GM18498 (cell line): Measurements from ENCODE around the gene FTCD.
"Not testable (repeated sequence)": the region's sequence is repeated elsewhere in the genome, so short reads cannot be mapped to it uniquely, and the experiment has no call there.

ENCODE experiments used
- ATAC-seq: cut with Tn5 transposase; IDR thresholded peaks from one replicate; pipeline ENCODE4 v1.9.1; 2021; ENCODE audit warnings: mild to moderate bottlenecking, moderate library complexity; ENCODE audit not compliant: unreplicated experiment

FTCD gene

DNA sequence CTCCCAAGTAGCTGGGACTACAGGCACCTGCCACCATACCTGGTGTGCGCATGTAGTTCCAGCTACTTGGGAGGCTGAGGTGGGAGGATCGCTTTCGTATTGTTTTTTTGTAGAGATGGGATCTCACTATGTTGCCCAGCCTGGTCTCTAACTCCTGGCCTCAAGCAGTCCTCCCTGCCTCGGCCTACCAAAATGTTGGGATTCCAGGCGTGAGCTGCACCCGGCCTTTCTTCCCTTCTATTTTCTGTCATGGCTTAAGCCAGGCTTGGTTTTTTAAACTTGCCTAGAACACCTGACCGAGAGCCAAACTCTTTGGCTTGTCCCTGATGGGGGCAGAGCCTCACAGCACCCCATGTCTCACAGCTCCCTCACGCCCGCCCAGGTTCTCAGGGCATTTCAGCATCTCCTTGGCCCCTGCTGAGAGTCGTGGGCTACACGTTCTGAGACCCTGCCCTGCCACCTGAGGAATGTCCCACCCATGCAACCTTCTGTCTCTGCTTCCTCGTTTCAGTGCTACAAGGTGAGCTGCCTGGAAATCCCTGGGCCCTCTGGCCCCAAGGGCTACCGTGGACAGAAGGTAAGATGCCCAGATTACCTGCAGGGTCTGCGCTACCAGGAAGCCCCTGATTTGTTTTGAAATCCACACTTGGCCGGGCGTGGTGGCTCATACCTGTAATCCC lies 41.7 kb downstream of the FTCD start:
- no peak for ATAC-seq

DNA sequence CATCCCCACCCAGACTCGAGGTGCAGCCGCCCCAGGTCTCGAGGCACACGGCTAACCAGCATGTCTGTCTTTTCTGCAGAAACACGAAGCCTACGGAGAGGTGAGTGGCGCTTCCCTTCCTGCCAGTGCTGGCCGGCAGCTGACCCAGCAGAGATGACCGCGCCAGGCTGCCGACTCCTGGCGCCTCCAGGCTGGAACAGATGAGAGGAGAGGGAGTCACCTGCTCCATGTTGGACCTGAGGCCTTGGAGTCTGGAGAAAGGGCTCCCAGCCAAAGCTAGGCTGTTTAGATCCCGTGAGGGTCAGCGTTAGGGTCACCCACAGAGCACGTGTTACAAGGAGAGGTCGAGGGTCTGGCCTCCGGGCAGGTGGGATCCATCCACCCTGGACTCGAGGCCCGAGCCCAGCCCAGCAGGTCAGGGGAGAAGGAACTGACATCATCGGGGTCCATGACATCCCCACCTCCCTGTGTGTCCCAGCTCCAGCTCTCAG lies 42.6 kb downstream of the FTCD start:
- ATAC-seq = no peak

DNA sequence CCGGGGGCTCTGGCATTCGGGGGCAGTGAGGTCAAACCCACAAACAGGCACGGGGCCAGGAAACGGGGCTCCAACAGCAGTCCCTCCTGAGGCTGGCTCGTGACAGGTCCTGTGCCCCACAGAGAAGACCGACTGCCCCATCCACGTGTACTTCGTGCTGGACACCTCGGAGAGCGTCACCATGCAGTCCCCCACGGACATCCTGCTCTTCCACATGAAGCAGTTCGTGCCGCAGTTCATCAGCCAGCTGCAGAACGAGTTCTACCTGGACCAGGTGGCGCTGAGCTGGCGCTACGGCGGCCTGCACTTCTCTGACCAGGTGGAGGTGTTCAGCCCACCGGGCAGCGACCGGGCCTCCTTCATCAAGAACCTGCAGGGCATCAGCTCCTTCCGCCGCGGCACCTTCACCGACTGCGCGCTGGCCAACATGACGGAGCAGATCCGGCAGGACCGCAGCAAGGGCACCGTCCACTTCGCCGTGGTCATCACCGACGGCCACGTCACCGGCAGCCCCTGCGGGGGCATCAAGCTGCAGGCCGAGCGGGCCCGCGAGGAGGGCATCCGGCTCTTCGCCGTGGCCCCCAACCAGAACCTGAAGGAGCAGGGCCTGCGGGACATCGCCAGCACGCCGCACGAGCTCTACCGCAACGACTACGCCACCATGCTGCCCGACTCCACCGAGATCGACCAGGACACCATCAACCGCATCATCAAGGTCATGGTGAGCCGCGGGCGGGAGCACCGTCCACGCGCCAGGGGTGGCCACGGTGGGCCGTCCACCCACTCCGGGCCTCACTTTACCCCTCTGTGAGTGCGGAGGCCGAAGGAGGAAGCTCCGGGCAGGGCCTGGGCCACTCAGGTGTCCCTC lies 43.3 kb downstream of the FTCD start:
- ATAC-seq = no peak

DNA sequence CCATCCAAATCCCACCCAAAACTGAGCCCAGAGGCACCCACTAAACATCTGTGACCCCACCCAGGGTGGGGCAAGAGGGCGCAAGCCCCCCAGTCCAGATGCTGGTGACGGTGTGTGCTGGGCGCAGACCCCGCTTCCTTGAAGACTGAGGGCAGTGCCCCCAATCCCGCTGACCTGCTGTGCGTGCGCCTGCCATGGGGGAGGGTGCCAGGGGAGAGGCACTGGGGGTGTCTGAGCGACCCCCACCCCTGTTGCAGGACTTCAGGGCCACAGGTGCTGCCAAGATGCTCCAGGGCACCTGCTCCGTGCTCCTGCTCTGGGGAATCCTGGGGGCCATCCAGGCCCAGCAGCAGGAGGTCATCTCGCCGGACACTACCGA lies 44.2 kb downstream of the FTCD start:
- ATAC-seq = no peak

DNA sequence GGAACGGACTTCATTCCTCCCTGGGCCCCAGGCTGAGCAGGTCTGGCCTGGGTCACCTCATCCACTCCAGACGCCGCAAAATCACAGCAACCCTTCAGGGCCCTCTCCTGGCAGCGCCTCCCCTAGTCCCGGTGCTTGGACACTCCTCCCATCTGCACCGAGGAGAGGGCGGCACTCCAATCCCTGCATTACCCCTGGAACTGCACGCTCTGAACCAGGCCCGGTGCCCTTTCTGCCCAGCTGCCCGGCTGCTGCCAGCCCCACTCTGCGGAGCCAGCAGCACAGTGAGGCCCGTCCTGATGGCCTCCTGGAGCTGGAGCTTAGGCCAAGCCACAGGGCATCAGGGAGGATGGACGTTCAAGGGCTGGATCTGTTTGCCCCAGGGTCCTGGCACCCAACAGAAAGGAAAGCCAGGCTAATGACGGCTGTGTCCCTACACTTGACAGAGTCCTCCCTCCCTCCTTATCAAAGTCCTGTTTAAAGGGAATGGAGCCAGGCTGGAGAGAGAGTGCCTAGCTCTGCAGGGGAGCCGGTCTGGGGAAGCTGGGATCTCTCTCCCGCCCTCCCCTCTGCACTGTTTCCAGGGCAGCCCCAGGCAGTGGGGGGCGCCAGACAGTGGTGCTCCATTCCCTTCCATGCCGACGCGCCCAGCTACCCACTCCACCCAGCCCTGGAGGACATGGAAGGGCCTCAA lies 44.7 kb downstream of the FTCD start:
- ATAC-seq = no peak

DNA sequence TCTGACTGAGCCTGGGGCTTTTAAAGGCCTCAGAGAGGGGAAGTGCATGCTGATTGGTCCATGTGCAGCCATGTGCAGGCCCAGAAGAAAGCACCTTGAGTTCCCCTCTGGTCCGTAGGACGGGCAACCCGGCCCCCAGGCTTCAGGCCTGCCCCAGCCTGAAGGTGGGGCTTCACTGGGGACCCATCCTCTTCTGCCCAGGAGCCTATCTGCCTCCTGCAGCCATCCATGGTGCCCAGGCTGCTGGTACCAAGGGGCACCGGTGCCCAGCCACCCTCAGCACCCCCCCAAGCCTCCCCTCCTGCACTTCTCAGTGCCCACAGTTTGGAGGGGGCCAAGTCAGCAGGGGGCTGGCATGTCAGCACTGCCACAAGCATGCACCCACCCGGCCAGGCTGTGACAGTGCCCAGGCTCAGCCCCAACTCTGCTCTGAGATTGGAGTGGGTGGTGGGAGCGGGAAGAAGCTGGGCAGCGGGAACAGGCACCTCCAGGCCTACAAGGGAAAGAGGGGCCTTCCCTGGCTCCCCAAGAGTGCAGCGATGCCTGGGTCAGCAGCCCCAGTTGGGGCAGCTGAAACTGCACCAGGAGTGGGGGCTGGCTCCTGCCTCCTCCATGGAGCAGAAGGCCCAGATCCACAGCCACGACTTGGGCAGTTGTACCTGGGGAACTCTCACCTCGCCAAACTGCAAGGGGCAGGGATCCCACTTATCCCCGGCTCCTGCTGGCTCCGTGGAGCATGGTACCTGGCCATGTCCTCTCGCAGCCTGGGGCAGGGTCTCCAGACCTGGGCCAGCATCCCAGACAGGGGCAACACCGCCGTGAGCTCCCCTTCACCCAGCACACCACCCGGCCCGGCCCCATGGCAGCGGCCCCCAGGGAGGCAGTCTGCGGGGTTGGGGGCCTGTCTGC lies 45.8 kb downstream of the FTCD start:
- ATAC-seq = no peak

DNA sequence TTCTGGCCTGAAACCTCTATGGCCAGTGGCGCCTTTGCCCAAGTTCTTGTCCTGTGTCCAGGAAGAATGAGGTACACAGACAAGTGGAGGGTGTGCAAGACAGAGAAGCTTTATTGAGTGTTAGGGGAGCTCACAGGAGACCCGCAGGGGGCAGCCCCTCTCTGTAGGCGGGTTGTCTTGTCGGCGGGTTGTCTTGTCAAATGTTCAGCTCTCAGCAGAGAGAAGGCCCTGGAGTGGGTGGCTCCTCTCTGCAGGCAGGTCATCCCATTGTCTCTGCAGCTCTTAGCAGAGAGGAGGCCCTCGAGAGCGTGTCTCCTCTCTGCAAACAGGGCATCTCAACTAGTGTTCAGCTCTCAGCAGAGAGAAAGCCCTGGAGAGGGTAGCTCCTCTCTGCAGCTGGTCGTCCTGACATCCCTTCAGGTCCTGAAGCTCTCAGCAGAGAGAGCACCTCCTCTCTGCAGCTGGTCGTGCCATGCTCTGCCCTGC lies 46.5 kb downstream of the FTCD start:
- ATAC-seq = no peak

DNA sequence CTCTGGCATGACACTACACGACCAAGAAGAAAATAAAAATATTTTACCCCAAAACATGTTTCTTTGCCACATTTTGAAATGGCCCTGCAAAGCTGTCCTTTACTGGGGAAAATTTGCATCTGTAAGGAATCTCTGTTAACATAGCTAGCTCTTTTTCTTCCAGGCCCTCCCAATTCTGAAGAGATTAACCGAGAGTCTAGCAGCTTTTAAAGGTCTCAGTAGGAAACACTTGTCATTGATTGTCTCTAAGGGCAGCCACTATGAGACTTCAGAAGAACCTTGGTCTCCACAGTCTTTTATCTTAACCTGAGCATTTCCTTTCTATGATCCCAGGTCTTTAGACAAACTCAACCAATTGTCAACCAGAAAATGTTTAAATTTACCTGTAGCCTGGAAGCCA lies 48.0 kb downstream of the FTCD start:
- ATAC-seq = not testable (repeated sequence)

DNA sequence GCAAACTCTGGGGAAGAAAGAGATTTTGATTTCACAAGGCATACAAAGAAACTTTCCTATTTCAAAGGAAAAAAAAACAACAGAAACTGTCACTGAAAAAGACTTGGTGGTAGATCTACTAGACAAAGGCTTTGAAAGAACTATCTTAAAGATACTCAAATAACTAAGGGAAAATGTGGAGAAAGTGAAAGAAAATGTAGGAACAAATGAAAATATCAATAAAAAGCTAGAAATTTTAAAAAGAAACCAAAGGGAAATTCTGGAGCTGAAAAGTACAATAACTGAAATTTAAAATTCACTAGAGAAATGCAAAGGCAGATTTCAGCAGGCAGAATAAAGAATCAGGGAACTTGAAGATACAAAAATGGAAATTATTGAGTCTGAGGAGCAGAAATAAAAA lies 51.3 kb downstream of the FTCD start:
- no peak for ATAC-seq

DNA sequence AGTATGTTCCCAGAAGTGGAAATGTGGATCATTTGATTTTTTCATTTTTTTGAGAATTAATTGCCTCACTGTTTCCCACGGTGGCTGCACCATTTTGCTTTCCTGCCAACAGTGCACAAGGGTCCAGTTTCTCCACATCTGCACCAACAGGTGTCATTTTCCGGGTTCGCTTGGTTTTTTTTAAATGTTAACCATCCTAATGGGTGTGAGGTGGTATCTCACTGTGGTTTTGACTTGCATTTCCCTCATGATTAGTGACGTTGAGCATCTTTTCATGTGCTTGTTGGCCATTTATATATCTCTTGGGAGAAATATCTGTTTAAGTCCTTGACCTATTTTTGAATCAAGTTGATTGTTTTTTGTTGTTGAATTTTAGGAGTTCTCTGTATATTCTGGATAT lies 54.5 kb downstream of the FTCD start:
- no peak for ATAC-seq

DNA sequence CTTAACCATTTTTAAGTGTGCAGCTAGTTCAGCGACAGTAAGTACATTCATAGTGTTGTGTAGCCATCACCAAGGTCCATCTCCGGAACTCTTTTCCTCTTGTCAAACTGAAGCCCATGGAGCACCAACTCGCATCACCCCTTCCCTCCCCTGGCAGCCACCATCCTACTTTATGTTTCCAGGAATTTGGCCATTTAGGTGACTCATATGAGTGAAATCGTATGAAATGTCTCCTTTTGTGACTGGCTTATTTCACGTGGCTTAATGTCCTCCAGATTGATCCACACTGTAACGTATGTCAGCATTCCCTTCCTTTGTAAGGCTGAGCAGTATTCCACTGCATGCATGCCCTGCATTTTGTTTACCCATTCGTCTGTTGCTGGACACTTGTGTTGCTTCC lies 55.0 kb downstream of the FTCD start:
- no peak for ATAC-seq

DNA sequence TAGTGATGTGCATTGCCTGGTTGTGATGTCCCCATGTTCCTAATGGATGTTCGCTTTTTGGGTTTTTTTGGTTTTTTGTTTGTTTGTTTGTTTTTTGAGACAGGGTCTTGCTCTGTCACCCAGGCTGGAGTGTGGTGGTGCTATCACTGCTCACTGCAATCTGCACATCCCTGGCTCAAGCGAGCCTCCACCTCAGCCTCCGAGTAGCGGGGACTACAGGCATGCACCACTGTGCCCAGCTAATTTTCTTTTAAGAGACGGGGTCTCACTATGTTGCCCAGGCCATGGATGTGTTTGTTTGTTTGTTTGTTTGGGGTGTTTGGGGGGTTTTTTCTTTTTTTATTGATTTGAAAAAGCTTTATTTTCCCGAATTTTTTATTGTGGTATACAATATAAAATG lies 55.4 kb downstream of the FTCD start:
- no peak for ATAC-seq

DNA sequence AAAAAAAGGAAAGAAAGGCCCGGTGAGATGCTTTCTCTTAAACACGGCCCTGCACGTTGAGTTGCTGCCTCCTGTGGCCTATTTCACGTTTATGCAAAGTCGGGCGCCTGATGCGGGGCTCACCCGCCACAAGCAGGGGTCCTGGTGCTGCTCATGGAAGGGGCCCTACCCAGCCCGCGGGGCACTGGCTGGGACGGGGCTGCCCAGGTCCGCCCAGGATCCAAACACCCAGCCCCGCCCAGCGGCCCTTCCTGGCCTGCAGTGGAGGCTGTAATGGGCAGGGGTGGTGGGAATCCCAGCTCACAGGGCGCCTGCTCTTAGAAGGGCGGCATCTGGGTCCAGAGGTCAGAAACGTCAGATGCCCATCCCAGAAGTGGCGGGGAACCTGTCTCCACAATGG lies 55.9 kb downstream of the FTCD start:
- ATAC-seq = no peak

DNA sequence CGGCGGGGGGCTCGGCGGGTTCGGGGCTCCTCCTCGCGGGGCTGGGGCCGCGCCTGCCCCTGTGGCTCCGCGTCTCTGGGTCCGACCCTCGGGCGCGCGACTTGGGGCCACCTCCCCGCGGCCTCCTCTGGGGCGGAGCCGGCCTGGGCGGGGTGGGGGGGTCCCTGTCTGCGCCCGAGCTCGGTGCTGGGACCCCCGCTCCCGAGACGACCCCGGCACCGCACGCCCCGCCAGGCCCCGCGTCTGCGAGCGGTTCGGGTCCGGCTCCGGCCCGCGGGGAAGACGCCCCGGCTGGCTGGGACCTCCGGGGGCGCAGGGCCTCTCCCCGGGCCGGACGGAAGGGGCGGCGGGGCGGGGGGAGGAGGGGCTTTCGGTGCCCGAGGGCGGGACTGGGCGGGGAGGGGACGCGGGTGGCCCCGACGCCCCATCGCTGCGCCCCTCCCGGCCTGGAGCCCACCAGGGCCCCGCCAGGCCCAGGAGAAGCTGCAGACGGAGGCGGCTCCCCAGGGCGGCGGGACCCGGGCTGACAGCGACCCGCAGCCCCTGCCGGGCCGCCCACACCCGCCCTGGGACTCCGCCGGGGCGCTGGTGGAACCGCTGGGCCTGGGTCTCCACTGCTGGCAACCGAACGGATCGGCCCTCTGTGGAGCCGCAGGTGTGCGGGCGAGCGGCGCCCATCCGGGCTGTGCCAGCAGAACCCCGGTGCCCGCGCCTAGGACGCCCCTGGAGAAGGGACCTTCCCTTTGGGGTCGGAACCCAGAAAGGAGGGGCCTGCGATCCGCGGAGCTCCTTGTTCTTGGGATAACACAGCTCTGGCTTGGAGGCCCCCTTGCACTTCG lies 56.9 kb downstream of the FTCD start:
- no peak for ATAC-seq

DNA sequence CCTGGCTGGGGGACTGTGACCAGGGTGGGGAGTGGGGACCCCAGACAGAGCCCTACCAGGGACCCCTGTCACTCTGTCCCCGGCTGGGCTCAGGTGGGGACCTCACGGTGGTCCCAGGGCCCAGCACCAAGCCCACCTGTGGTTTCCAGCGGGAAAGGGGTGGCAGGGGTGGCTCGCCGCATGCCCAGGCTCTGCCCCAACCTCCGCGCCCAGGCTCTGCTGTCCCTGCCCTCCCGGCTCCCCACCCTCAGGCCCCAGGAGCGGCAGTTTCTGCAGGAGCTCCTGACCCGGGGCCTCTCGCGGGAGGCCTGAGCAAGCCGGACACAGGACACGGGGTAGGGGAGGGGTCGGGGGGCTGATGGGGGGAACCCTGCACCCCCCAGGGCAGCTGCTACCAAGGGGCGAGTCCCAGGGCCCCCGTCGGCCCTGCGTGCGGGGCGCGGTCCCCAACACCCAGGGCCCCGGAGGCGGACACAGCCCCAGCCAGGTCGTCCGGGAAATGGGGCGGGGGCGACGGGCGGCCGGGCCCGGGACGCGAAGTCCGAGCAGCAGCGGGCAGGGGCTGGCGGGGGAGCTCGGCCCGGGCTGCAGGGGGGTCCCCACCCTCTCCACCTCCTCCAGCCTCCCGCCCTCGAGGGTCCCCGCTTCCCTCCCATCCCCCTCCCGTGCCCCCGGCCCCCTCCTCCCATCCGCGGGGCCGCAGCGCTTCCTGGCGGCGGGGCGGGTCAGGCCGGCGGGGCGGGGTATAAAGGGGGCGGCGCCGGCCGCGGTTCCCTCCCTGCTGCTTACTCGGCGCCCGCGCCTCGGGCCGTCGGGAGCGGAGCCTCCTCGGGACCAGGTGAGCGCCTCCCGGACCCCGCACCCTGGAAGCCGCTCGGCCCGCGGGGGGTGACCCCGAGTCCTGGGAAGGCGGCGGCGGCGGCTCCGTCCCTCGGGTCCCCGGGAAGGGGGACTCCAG lies 57.8 kb downstream of the FTCD start, which contains the start of gene COL6A2:
COL6A2 (plus strand) TSS at position 777 of the 958 bp plus-strand sequence.
- ATAC-seq = no peak

DNA sequence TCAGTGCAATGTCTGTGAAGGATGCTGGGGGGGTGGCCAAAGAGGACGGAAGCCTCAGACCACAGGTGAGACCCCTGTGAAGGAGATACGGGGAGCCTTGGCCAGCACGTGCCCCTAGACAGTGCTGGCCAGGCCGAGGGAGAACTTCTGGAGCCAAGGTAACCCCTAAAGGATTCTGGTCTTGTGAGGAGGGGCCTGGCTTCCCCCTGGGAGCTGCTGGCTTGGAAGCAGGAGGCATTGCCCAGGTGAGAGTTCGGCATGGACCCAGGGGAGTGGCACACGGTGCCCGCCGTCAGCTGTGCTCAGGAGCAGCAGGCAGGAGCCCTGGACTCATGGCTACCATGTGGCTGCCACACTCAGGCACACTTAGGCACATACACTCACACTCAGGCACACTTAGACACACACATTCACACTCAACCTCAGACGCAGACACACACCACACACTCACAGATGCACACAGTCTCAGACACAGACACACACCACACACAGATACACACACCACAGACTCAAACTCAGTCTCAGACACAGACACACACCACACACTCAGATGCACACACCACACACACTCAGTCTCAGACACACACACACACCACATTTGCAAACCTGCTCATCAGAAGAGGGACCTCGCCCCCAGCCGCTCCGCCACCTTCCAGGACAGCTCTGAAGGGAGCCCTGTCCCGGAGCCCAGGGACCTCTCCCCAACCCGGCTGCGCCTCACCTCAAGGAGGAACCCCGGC lies 58.6 kb downstream of the FTCD start:
- no peak for ATAC-seq

DNA sequence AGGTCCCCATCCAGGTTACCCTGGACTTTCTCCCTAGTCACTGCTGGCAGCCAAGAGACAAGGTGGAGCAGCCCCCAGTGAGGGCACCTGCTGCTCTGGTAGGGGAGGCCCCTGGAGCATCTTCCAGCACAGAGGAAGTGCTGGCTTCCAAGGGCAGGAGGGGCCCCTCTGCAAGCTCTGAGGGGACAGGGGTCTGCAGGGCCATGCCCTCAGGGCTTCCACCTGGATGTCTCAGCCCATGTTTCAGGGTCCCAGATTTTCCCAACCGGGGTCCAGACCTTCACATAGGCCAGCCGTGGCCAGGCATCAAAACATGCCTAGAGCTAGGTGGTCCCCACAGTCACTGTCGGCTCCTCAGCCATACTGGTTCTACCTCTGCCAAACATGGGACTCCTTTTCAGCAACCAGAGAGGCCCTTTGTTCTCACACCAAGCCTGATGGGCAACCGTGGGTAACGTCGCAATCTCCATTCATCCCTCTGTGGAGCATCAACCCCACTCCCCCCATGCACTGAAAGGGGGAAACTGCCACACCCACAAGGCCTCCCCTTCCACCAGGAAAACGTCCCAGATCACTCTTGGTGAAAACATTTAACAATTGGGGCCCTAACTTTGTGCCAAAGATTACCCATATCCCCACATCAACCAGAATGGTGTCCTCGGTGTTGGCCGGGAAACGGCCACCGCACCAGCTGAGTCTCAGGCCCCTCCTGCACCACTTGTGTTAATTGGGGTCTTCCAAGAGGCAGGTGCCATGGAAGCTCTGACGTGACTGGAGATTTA lies 59.4 kb downstream of the FTCD start:
- no peak for ATAC-seq
